CD4-positive, alpha-beta memory T cell (primary cell): ENCODE data around the gene EGFL7. TPM values are rescaled to one million over a fixed set of nuclear protein-coding genes. Genes with fewer than 3 reads are reported as not detected.
A peak's percentile ranks its signal among the peaks of the same experiment; 100 is the strongest.

Experiments
- CTCF ChIA-PET: fragments of 350-600 bp; sonication (Branson Sonifier 250); formaldehyde crosslinking; loops from one replicate; lab custom pipeline; 2021; ENCODE audit warnings: inconsistent platforms; ENCODE audit not compliant: partially characterized antibody; lab: Charles Lee
- POLR2A ChIA-PET: fragments of 350-600 bp; sonication (Branson Sonifier 250); formaldehyde crosslinking; loops from one replicate; lab custom pipeline; 2021; ENCODE audit not compliant: partially characterized antibody; lab: Charles Lee
- DNase-seq, 5 donors: peaks; one replicate each; pipeline versions ENCODE4 v3.0.0 to v3.0.0-alpha.2; 2020 to 2022; ENCODE audit warnings: mixed read lengths in 1 of 5
- H3K27ac ChIP-seq: one replicate; pipeline ENCODE4 v1.7.0; 2013; ENCODE audit warnings: low read depth, low read length
- H3K27me3 ChIP-seq: 2 replicates; pipeline ENCODE4 v1.7.0; 2013; ENCODE audit warnings: mild to moderate bottlenecking, low read length, moderate library complexity; ENCODE audit not compliant: insufficient read depth
- H3K36me3 ChIP-seq: 2 replicates; pipeline ENCODE4 v1.7.0; 2013; ENCODE audit warnings: mild to moderate bottlenecking, low read length, moderate library complexity; ENCODE audit not compliant: insufficient read depth
- H3K4me1 ChIP-seq: 2 replicates; pipeline ENCODE4 v1.7.0; 2013; ENCODE audit warnings: mild to moderate bottlenecking, low read length, moderate library complexity; ENCODE audit not compliant: insufficient read depth
- H3K4me3 ChIP-seq, 2 donors: one replicate each; pipeline ENCODE4 v1.7.0; 2013; ENCODE audit warnings: low read length in 2 of 2, mild to moderate bottlenecking in 1 of 2
- H3K9me3 ChIP-seq, 2 donors: one replicate each; pipeline ENCODE4 v1.7.0; 2013; ENCODE audit warnings: low read length in 2 of 2, control low read depth in 1 of 2; ENCODE audit not compliant: control insufficient read depth in 1 of 2
- H3K27ac Mint-ChIP-seq, 7 donors: one replicate each; pipeline ENCODE4 v1.8.0; 2020 to 2021; ENCODE audit warnings: mixed read lengths in 7 of 7, mild to moderate bottlenecking in 6 of 7, inconsistent platforms in 3 of 7, moderate library complexity in 3 of 7
- H3K27me3 Mint-ChIP-seq, 2 donors: one replicate each; pipeline ENCODE4 v1.8.0; 2020 to 2021; ENCODE audit warnings: mixed read lengths in 2 of 2
- H3K36me3 Mint-ChIP-seq, 2 donors: one replicate each; pipeline ENCODE4 v1.8.0; 2020 to 2021; ENCODE audit warnings: mixed read lengths in 2 of 2, inconsistent platforms in 1 of 2, mild to moderate bottlenecking in 1 of 2
- H3K4me1 Mint-ChIP-seq, 4 donors: one replicate each; pipeline ENCODE4 v1.8.0; 2020 to 2021; ENCODE audit warnings: mixed read lengths in 4 of 4, mild to moderate bottlenecking in 1 of 4
- H3K4me3 Mint-ChIP-seq, 8 donors: one replicate each; pipeline ENCODE4 v1.8.0; 2020 to 2021; ENCODE audit warnings: mixed read lengths in 8 of 8, mild to moderate bottlenecking in 7 of 8, moderate library complexity in 6 of 8, inconsistent platforms in 3 of 8
- H3K9me3 Mint-ChIP-seq, 8 donors: one replicate each; pipeline ENCODE4 v1.8.0; 2020 to 2021; ENCODE audit warnings: mixed read lengths in 8 of 8, mild to moderate bottlenecking in 5 of 8, inconsistent platforms in 3 of 8, moderate library complexity in 1 of 8
- intact Hi-C: fragments of 100-400 bp; cut with micrococcal nuclease; formaldehyde crosslinking; loops from one replicate; pipeline ENCODE4 v1.15.1; 2023
- polyA plus RNA-seq, 2 donors: library from polyadenylated mRNA; unstranded; fragments of 300-500 nt; fragmentation: Illumina TruSeq; gene quantifications; one replicate each; pipeline ENCODE4 v1.2.3, GENCODE V29; 2021
- total RNA-seq, 2 experiments: library from RNA; stranded (reverse); gene quantifications; one replicate each; pipeline ENCODE4 v1.2.3, GENCODE V29; 2021

EGFL7 gene
- total and polyA plus RNA-seq, 4 experiments from 2014 or later = 0.64 TPM; not detected in 3

- Histone ChIP-seq H3K4me3 (no peak overlapping the region), H3K36me3 (no peaks in the 10 kb centered on the region), H3K4me1 (peaks cover 11% of the 10 kb centered on the region), H3K27me3 (no peaks in the 10 kb centered on the region), H3K27ac (no peak overlapping the region), H3K9me3 (no peaks in the 10 kb centered on the region)
- CTCF ChIA-PET = interaction anchor here (1.9 kb wide), 1 partner anchor 10 kb away, joined by 5 read pairs; no protein-coding TSS in a partner anchor
- intact Hi-C loops = no loop called here
- Mint-ChIP-seq H3K36me3 (no peaks in the 10 kb centered on the region), H3K4me3 (no peak overlapping the region), H3K9me3 (no peaks in the 10 kb centered on the region), H3K4me1 (peaks cover 0 to 13% (median 3%) of the 10 kb centered on the region in 4 donors), H3K27ac (peak overlapping the region in 1 of 7 donors; percentile 55), H3K27me3 (no peaks in the 10 kb centered on the region)
- POLR2A ChIA-PET = interaction anchor here (1.1 kb wide), 1 partner anchor 46 kb away, joined by 4 read pairs; no protein-coding TSS in a partner anchor
- no peak for DNase-seq
Observed at GRCh38 chr9:136681945-136682699, 19.4 kb downstream of the EGFL7 start.

DNA sequence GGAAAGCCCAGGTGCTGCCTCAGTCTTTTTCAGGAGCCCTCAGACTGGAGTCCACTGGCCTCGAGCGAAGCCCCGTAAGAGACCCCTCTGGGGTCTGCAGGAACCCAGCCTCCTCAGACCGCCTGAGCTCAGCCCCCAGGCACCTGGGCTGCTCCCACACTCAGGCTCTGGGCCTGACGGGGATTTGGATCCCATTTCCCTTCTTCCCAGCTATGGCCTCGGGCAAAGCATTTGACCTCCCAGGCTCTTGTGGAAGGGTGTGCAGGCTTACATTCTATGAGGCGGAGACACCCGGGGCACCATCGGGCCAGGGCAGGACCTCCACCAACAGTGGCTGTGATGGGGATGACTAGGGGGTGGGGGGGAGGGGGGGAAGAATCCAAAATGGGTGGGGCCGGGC is 20.0 kb downstream of the EGFL7 start:
- Mint-ChIP-seq H3K4me1 (peaks cover 0 to 13% (median 3%) of the 10 kb centered on the region in 4 donors), H3K27ac (no peak overlapping the region), H3K9me3 (no peaks in the 10 kb centered on the region), H3K27me3 (no peaks in the 10 kb centered on the region), H3K36me3 (no peaks in the 10 kb centered on the region), H3K4me3 (no peak overlapping the region)
- intact Hi-C loops = no loop called here
- ChIA-PET CTCF (interaction anchor here (1.9 kb wide), 1 partner anchor 10 kb away, joined by 5 read pairs; no protein-coding TSS in a partner anchor), POLR2A (interaction anchor here (1.1 kb wide), 1 partner anchor 46 kb away, joined by 4 read pairs; no protein-coding TSS in a partner anchor)
- Histone ChIP-seq H3K27me3 (no peaks in the 10 kb centered on the region), H3K4me1 (peaks cover 11% of the 10 kb centered on the region), H3K9me3 (no peaks in the 10 kb centered on the region), H3K27ac (no peak overlapping the region), H3K36me3 (no peaks in the 10 kb centered on the region), H3K4me3 (no peak overlapping the region)
- no peak for DNase-seq

GRCh38 chr9:136683173-136683745 is 20.5 kb downstream of the EGFL7 start:
- H3K27me3 Mint-ChIP-seq = no peaks in the 10 kb centered on the region
- Histone ChIP-seq H3K9me3 (no peaks in the 10 kb centered on the region), H3K27ac (no peak overlapping the region), H3K4me1 (peaks cover 11% of the 10 kb centered on the region), H3K36me3 (no peaks in the 10 kb centered on the region), H3K27me3 (no peaks in the 10 kb centered on the region), H3K4me3 (no peak overlapping the region)
- peaks cover 0 to 16% (median 3%) of the 10 kb centered on the region in 4 donors for H3K4me1 Mint-ChIP-seq
- H3K27ac Mint-ChIP-seq = no peak overlapping the region
- H3K4me3 Mint-ChIP-seq = no peak overlapping the region
- CTCF ChIA-PET = no interaction called here
- H3K36me3 Mint-ChIP-seq = no peaks in the 10 kb centered on the region
- no peak for DNase-seq
- POLR2A ChIA-PET = interaction anchor here (1.1 kb wide), 1 partner anchor 45 kb away, joined by 4 read pairs; no protein-coding TSS in a partner anchor
- intact Hi-C loops = no loop called here
- no peaks in the 10 kb centered on the region for H3K9me3 Mint-ChIP-seq

DNA sequence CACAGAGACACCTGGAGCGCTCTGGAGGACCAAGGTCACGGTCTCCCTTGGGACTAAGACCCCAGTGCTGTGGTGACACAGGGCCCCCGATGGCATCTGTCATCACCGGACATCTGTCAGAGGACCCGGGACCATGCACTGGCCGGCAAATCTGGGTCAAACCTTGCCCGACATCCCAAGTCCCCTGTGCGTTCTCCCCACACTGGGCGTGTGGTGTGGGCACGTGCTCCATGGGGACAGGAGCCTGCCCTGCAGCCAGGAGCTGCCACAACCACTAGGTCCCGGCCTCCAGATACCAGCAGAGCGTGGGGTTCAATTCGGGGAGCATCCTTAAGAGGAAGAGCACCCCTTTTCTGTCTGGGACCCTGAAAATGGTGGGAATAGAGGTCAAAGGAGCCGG is 21.0 kb downstream of the EGFL7 start:
- Histone ChIP-seq H3K4me1 (peaks cover 11% of the 10 kb centered on the region), H3K36me3 (no peaks in the 10 kb centered on the region), H3K27ac (no peak overlapping the region), H3K27me3 (no peaks in the 10 kb centered on the region), H3K9me3 (no peaks in the 10 kb centered on the region), H3K4me3 (no peak overlapping the region)
- Mint-ChIP-seq H3K4me1 (peaks cover 0 to 17% (median 3%) of the 10 kb centered on the region in 4 donors), H3K27me3 (no peaks in the 10 kb centered on the region), H3K27ac (no peak overlapping the region), H3K4me3 (no peak overlapping the region), H3K36me3 (no peaks in the 10 kb centered on the region), H3K9me3 (no peaks in the 10 kb centered on the region)
- intact Hi-C loops = no loop called here
- ChIA-PET POLR2A (interaction anchor here (1.1 kb wide), 1 partner anchor 45 kb away, joined by 4 read pairs; no protein-coding TSS in a partner anchor), CTCF (no interaction called here)
- no peak for DNase-seq

- H3K36me3 ChIP-seq = no peaks in the 10 kb centered on the region
- intact Hi-C loops = no loop called here
- no peak overlapping the region for H3K4me3 ChIP-seq
- ChIA-PET CTCF (no interaction called here), POLR2A (no interaction called here)
- no peaks in the 10 kb centered on the region for H3K27me3 Mint-ChIP-seq
- H3K9me3 ChIP-seq = no peaks in the 10 kb centered on the region
- H3K4me1 ChIP-seq = peaks cover 11% of the 10 kb centered on the region
- no peak overlapping the region for H3K4me3 Mint-ChIP-seq
- no peaks in the 10 kb centered on the region for H3K9me3 Mint-ChIP-seq
- no peak overlapping the region for H3K27ac ChIP-seq
- no peak for DNase-seq
- no peaks in the 10 kb centered on the region for H3K27me3 ChIP-seq
- peak overlapping the region in 1 of 7 donors; percentile 41 for H3K27ac Mint-ChIP-seq
- no peaks in the 10 kb centered on the region for H3K36me3 Mint-ChIP-seq
- H3K4me1 Mint-ChIP-seq = peaks cover 0 to 11% (median 3%) of the 10 kb centered on the region in 4 donors
Observed at GRCh38 chr9:136684339-136684738, 21.6 kb downstream of the EGFL7 start.

- Histone ChIP-seq H3K9me3 (no peaks in the 10 kb centered on the region), H3K27me3 (no peaks in the 10 kb centered on the region), H3K4me1 (peaks cover 11% of the 10 kb centered on the region), H3K36me3 (no peaks in the 10 kb centered on the region), H3K27ac (no peak overlapping the region), H3K4me3 (no peak overlapping the region)
- POLR2A ChIA-PET = no interaction called here
- CTCF ChIA-PET = no interaction called here
- H3K4me3 Mint-ChIP-seq = no peak overlapping the region
- intact Hi-C loops = no loop called here
- DNase-seq = no peak
- H3K27ac Mint-ChIP-seq = peak overlapping the region in 1 of 7 donors; percentile 65
- H3K36me3 Mint-ChIP-seq = no peaks in the 10 kb centered on the region
- H3K4me1 Mint-ChIP-seq = peaks cover 0 to 10% (median 3%) of the 10 kb centered on the region in 4 donors
- no peaks in the 10 kb centered on the region for H3K27me3 Mint-ChIP-seq
- H3K9me3 Mint-ChIP-seq = no peaks in the 10 kb centered on the region
Observed at GRCh38 chr9:136684799-136685198, 22.1 kb downstream of the EGFL7 start.

DNA sequence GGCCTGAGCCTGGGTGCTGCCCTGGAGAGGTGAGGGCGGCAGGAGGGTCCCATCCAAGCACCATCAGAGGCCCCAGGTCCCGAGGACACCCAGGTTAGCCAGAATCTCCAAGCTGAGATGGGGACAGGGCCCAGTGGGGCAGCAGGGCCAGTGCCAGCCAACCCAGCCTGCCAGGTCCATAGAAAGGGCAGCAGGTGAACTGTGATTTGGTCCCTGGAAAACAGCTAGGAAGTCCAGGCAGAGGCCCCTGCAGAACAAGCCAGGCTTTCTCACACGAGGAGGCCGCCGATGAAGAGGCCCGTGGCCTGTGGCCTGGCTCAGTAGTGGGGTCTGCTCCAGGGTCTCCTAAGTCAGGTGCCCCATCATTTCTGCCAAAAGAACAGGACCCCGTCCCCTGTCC is 22.5 kb downstream of the EGFL7 start:
- Histone ChIP-seq H3K36me3 (no peaks in the 10 kb centered on the region), H3K4me3 (no peak overlapping the region), H3K4me1 (peaks cover 11% of the 10 kb centered on the region), H3K9me3 (no peaks in the 10 kb centered on the region), H3K27me3 (no peaks in the 10 kb centered on the region), H3K27ac (no peak overlapping the region)
- CTCF ChIA-PET = no interaction called here
- intact Hi-C loops = no loop called here
- H3K27ac Mint-ChIP-seq = peak overlapping the region in 1 of 7 donors; percentile 65
- DNase-seq = no peak
- H3K27me3 Mint-ChIP-seq = peaks cover 0 to 2% of the 10 kb centered on the region in 2 donors
- no peaks in the 10 kb centered on the region for H3K36me3 Mint-ChIP-seq
- H3K4me1 Mint-ChIP-seq = peaks cover 0 to 10% (median 3%) of the 10 kb centered on the region in 4 donors
- H3K4me3 Mint-ChIP-seq = peak overlapping the region in 1 of 8 donors; percentile 32
- H3K9me3 Mint-ChIP-seq = no peaks in the 10 kb centered on the region
- POLR2A ChIA-PET = interaction anchor here (2.6 kb wide), 1 partner anchor 42 kb away, joined by 17 read pairs; no protein-coding TSS in a partner anchor
